GM21619 (cell line): ENCODE data around the gene NPB.

ENCODE experiments used
- ATAC-seq: cut with Tn5 transposase; IDR thresholded peaks from one replicate; pipeline ENCODE4 v1.9.1; 2021; ENCODE audit not compliant: unreplicated experiment

Gene NPB

DNA sequence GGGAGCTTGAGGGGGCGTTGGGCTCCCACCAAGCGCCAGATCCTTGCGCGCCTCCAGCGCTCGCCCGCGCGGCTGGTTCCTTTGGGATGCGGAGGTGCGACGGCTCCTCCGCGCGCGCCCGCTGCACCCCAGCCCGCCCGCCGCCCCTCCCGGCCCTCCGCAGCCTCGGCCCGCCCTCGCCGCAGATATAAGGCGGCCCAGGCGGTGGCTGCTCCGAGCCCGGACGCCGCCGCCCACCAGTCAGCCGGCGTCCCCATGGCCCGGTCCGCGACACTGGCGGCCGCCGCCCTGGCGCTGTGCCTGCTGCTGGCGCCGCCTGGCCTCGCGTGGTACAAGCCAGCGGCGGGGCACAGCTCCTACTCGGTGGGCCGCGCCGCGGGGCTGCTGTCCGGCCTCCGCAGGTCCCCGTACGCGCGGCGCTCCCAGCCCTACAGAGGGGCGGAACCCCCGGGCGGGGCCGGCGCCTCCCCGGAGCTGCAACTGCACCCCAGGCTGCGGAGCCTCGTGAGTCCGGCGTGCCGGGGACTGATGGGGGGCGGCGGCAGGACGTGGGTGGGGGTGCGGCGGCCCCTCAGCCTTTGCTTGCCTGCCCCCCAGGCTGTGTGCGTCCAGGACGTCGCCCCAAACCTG is at the start of gene NPB:
Gene NPB (plus strand): TSS at position 216 of the 630 bp plus-strand sequence. CDS start 40 bp downstream, at position 256.
- no peak for ATAC-seq

DNA sequence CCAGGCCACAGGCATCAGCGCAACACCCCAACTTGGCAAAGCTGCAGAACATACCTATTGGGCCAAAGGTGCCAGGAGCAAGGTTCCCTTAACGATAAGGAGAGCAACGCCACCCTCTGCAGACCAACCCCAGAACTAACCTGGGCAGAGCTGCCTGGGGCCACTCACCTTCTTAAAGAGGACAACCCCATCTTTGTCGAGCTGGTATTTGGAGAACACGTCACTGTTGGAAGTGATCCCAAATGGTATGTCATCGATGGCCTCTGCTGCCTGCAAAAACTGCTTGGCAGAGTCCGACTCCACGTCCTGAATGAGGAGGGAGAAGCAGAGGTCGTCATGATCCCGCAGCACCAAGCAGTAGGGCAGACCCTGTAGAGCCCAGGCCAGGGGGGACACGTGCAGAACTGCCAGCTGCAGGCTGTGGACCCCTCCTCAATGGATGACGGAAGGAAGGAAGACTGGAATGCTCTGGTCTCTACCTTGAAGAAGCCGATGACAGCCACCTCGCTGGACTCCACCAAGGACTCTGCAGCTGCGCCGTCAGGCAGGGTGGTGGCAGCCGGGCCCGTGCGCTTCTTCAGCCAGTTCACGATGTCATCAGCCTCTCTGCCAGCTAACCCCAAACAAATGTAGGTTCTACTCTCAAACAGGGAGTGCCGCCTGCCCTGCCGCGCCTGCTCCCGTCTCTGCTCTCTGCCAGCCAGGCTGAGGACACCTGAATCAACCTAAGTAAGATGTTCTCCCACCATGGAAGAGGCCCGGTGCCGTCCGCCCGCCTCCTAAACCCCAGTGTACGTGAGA is 46.9 kb upstream of the NPB start:
- ATAC-seq, result no peak

DNA sequence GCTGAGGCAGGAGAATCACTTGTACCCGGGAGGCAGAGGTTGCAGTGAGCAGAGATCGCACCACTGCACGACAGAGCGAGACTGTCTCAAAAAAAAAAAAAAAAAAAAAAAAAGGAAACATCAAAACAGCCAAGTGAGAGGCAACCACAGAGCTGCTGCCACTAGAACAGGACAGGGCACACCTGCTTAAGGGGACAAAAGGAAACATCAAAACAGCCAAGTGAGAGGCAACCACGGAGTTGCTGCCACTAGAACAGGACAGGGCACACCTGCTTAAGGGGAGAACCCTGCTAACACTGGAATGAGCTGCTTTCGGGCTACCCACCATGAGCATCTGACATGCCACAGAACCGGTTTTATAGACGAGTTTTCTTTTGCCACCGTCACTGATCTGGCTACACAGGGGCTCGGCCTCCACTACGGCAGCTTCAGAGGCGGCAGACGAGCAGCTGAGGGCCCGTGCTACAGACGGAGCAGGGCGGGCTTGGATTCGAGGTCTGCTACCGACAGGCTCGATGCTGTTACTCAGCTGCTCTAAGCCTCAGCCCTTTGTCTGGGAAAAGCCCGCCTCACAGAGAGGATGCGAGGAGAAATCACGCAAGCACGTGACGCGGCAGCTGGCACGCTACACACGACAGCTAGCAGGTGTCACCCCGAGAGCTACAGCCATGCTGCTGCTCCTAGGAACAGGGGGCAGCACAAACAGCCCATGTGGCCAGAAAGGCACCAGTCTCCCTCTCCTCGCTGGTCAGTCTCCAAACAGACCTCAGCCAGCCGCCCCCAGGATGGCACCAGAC is 43.7 kb upstream of the NPB start:
- no peak for ATAC-seq

DNA sequence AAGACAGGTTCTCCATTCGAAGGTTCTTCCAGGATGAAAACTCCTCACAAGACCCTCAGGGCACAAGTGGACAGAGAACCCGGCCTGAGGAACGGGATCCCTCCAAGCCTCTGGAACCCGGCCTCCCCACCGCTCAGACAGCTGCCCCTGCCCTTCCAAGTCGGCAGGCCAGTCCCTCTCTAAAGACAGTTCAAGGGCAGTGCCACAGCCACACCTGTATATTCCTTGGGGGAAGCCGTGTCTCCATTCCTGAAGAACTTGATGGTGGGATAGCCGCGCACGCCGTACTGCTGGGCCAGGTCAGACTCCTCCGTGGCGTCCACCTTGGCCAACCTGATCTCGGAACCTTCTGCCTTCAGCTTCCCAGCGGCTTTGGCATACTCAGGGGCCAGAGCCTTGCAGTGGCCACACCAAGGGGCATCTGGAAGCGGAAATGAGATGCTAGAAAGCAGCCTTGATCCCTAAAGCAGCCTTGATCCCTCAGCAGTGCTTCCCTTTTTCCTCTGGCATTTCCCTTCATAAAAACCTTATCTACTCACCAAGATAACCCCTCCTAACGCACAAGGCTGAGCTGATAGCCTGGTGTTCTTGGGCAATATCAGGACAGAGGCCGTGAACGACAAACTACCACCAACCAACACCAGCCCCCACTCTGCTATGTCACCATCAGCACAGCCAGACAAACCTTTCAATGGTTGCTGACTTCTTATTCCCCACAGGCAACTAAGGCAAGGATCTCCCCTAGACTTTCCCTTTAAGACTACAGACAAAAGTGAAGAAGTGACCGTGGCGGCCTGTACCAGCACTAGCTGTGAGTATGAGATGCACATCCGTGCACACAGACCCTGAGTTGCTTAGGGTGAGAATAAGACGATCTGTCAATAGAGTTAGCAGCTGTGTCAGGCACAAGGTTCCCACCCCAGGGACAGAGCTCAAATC is 42.8 kb upstream of the NPB start:
- no peak for ATAC-seq

DNA sequence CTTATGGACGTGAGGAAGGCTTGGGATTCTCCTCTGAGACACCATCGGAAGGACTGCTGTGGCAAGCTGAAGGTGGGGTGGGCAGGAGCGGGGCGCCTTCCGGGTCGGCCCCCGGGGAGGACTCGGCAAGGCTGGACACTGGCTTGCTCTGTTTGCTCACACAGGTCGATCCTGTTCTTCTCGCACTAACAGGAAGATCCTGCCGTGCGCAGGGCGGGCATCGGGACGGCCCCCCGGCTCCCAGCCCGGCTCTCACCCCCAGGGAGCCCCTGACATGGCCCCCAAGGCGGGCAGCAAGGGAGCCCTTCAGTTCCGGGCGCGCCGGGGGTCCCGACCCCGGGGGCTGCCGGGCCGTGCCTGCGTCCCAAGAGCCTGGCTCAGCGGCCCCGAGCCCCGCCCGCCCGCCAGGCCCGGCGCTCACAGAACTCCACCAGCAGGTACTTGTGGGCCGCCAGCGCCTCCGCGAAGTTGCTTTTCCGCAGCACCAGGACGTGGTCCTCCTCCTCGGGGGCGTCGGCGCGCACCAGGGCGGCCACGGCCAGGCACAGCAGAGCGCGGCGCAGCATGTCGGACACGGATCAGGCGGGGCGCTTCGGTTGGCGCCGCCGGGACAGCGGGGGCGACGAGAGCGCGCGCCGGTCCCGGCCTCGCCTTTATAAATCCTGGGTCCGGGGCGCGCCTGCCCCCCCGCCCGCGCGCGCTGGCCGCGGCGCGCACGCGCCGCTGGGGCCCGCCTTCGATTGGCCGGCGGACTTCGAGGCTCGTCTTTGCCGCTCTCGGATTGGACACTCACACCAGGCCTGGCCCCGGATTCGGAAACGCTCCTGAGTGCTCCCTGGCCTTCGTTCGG is 41.9 kb upstream of the NPB start, which contains the start of gene P4HB:
Gene P4HB (minus strand): TSS at position 630 of the 850 bp plus-strand sequence. CDS start 64 bp downstream, at position 566.
- ATAC-seq, result peak; percentile 3

DNA sequence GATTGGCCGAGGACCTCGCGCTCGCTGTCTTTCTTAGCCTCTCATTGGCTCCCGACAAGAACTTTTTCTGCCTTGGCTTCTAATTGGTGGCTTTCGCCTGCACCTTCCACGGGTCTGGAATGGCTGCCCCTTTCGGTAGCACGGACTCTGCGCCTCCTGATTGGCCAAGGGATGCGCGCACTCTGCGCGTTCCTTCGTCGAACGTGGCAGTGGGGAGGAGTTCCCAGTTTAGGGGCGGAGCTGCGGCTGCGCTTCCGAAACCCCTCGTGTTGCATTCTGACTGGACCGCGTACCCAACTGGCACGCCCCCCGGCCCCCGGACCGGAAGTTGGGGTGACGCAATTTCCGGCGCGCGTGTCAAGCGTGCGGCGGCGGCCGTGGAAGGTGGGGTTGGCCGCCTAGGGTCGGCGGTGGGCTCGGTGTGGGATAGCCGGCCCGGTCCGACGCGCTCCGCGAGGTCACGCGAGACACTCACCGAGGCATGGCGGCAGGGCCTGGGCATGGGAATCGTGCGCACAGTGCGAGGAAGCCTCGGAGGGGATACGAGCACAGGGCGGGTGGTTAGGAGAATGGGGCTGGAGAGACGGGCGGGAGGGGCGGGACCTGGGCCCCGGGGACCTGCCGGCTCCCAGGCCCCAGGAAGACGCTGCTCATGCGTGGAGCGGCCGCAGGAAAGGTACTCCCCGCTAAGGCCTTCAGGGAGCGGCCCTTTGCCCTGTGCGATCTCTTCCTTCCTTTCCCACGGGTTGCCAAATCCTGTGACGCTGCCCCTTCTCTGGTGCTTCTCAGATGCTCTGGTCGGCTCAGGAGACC is 41.1 kb upstream of the NPB start:
- ATAC-seq, result peak; percentile 76

DNA sequence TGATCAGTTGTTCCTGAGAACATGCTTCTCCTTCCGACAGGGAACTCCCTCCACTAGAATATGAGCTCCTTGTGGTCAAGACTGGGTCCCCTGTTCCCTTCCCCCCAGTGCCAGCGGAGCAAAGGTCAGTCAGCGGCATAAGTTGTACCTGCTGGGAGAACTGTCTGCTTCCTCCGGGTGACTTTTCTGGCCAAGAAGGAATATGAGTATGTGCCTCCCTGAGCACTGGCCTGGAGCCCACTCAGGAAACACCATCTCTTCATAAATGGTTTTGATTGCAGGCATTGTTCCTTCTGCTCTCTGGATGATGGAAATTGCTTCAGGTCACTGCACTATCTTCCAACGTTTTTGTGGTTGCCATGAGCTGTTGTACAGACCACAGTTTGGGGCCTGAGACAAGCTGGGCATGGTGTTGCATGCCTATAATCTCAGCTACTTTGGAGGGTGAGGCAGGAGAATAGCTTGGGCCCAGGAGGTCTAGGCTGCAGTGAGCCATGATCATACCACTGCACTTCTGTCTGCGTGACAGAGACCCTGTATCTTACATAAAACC is 38.8 kb upstream of the NPB start:
- ATAC-seq, result no peak

DNA sequence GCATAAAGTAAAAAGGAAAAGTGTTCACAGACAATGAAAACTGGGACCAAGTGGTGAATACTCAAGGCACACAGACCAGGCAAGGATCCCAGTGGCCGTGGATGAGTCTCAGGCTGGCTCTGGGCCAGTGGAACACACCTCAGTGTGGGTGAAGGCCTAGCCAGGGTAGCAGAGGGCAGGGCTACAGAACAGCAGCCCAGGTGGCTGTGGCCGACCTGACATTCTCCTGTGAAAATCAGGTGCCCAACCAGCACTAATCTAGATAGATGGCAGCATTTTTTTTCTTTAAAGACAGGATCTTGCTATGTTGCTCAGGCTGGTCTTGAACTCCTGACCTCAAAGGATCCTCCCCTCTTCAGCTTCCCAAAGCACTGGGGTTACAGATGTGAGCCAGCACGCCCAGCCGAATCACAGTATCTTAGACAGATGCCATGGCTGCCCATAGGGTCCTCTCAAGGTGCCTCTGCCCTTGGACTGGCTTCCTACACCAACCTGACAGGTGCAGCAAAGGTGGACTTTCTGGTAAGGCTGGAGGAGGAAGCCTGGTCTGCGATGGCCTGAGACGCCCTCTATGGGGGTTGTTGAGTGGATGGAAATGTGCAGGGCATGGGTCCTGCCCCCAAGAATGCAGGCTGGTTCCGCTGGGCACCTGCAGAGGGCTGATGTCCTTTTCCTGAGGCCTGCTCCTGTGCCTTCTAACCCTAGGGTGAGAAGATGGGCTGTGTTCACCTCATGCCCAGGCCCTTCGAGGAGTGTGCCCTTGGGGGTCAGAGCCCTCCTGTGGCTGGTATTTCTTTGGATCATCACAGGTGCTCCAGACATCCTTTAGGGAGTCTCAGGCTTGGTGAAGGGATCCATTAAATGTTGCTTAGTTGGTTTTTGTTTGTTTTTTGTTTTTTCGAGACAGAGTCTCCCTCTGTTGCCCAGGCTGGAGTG is 37.9 kb upstream of the NPB start:
- no peak for ATAC-seq

DNA sequence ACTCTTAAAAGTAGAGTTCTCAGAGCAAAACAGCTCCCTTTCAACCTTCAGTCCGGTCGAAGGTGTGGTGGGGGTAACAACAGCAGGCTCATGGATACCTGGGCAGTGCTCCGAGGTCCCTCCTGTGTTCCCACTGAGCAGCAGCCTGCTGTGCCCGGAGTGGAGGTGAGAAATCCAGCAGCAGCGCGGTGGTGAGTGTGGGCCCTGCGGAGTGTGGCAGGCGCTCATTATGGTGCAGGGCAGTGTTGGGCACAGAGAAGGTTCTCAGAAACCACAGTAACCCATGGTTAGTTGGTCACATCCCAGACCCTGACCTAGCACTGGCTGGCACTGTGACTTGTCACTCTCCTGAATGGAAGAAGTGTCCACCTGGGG is 36.7 kb upstream of the NPB start:
- ATAC-seq, result no peak

DNA sequence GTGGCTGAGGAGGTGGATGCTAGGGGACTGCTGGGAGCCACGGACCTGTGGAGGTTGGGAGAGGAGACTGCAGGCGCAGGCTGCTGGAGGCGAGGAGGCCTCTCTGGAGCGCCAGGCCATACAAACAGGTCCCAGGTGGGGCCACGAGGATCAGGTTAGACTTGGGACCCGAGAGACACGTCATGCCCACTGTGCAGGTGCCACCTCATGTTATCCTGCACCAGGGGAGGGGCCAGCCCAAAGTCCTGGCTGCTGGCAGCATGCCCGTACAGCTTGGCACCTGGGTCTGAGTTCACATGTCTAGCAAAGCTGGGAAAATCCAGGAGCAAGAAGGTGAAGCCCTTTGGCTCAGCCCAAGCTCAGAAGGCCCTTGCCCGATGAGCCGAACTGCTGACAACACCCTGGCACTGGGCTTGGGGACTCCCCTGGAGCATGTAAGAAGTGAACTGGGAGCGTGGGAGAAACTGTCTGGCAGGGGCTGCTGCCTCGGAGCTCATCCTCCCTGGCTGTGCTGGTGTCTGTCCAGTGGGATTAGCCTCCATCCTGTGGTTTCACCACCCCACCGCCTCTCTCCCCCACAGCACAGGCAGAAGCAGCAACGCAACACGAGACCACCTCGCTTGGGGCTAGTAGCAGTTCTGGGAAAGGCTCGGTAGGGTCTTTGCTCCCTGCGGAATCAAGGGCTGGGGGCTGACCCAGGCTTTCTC is 36.2 kb upstream of the NPB start:
- ATAC-seq, result no peak

DNA sequence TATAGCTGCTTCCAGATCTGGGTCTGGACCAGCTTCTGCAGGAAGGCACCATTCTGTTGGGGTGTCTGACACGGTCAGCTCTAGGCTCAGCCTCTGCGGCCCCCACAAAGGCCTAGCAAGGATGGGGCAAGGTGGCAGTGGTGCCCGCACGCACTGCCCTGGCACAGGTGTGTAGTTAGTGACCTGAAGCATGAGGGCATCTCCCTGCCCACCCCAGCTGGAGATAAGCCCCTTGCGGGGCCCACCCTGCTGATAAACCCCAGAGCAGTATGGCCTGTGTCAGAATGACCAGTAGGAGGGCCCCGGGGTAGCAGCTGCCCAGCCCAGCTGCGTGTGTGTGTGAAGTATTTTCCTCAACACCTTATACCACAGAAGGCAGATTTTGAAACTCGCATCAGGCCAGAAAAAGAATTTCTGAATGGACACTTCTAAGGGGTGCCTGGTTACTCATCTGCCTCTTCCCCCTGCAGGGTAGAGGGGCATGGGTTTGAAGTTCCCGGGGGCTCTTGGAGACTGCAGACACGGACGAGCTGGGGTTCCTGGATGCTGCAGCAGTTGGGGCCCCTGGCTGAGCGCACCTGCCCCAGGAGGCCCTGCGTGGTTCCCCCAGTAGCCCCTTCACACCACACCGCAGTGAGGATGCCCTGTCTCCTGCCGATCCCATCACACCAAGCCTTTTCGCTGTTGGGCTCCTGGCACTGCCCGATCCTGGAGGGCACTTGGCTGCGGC is 35.4 kb upstream of the NPB start:
- ATAC-seq, result no peak

DNA sequence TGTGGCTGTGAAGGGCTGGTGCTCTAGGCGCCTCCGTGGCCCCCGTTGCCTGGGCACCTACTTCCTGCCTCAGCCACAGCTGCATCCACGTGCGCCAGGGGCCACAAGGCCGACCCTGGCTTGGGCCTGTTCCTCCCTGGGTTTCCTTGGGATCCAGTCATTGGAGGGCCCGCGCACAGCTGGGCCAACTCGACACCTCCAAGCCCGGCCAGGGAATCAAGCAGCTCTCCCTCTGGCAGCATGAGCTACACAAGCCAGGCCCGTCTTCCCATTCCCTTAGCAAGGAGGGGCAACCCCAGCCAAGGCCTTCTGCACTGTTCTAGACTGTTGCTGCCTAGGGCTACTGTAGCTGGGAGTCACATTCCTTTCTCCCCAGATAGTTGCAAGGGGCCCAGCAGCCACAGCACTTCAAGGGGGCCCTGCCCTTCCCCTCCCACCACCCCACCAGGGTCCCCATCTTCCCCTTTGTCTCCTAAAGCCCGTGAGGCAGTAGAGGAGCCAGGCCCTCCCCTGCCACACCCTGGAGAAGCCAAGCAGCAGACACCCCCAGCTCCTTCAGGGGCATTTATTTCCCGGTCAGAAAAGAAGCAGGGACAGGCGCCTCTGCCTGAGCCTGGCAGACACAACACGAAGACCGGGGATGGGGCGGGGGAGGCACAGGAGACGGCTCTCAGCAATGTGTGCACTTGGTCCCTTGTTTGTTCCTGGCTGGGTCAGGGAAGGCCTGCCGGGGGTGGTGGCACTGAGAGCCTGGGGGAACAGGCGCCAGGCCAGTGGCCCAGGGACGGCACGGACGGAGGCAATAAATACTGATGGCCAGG is 34.7 kb upstream of the NPB start:
- no peak for ATAC-seq

DNA sequence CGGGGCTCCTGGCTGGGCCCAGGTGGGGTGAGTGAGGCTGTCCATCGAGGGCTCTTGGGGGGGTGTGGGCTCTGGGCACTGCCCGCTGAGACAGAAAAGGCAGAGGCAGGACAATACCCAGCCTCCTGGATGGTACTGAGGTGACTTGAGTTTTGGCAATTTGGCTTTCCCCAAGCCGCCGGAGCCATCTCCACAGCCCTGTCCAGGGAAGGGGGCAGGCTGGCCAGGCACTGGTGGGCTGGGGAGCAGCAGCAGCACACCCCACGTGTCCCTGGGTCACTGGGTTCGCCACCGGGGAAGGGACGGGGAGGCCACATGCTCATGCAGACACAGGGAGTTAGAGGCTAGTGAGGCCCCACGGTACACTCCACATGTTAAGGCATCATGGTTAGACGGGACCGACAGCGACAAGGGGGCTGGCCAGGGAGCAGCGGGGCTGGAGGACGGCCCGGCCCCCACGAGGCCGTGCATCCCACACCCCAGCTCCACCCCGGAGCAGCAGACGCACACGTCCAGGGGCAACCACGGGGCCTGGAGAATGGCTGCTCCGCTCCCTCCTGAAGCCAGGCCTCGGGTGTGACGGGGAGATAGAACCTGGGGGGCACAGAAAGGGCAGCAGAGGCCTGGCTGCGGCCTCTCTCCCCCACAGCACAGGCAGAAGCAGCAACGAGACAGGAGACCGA is 33.9 kb upstream of the NPB start:
- ATAC-seq, result no peak

DNA sequence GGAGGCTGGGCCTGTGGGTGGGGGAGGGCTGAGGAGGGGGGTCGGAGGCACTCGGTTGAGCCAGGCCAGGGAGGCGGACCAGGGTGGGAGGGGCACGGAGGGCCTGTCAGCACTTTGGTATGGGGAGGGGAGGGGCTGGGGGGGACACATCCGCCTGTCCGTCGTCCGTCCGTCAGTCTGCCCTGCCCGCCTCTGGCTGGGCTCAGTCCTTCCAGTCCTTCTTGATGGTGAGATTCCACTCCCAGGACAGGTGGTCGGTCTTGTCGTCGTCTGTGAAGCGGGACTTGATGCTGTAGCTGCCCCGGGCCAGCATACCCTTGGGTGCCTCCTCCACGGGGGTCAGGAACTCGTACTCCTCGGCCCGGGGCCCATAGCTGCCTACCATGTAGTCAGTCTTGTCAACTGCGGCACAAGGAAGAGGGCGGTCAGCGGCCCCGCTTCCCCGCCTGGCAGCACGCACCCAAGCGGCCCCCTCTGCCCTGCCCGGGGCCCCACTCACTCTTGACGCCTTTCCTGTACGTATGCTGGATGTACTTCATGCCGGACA is 33.3 kb upstream of the NPB start:
- ATAC-seq, result no peak
